ENCODE measurements around the gene ARHGEF2.

GRCh38 chr1:155954645-155955044 lies 23.7 kb downstream of the ARHGEF2 start:
- TF ChIP-seq, protein P1, sequence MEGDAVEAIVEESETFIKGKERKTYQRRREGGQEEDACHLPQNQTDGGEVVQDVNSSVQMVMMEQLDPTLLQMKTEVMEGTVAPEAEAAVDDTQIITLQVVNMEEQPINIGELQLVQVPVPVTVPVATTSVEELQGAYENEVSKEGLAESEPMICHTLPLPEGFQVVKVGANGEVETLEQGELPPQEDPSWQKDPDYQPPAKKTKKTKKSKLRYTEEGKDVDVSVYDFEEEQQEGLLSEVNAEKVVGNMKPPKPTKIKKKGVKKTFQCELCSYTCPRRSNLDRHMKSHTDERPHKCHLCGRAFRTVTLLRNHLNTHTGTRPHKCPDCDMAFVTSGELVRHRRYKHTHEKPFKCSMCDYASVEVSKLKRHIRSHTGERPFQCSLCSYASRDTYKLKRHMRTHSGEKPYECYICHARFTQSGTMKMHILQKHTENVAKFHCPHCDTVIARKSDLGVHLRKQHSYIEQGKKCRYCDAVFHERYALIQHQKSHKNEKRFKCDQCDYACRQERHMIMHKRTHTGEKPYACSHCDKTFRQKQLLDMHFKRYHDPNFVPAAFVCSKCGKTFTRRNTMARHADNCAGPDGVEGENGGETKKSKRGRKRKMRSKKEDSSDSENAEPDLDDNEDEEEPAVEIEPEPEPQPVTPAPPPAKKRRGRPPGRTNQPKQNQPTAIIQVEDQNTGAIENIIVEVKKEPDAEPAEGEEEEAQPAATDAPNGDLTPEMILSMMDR (conservative IDR thresholded peaks at IDR 0.05), result no peak
- no peak for TF ChIP-seq EZH2 (IDR thresholded peaks at IDR 0.05; ENCODE audit: low read depth)

All from PC-9 (cell line).